Loucy (cell line): ENCODE data around the gene RBP4.
"Not testable (repeated sequence)": the region's sequence is repeated elsewhere in the genome, so short reads cannot be mapped to it uniquely, and the experiment has no call there.

Experiments
- H2AFZ ChIP-seq: fragments of 200-600 bp; sonication (generic); 2 replicates; pipeline ENCODE4 v1.6.0; 2016; ENCODE audit warnings: antibody characterized with exemption, mild to moderate bottlenecking, low read length, moderate library complexity
- H3F3A ChIP-seq: fragments of 200-600 bp; 2 replicates; pipeline ENCODE4 v1.6.0; 2016; ENCODE audit warnings: antibody characterized with exemption, low read depth, mild to moderate bottlenecking
- H3K27me3 ChIP-seq: fragments of 200-600 bp; sonication (generic); 2 replicates; pipeline ENCODE4 v1.6.1; 2014; ENCODE audit warnings: low read length, mild to moderate bottlenecking; ENCODE audit not compliant: insufficient read depth, poor library complexity, severe bottlenecking
- H3K36me3 ChIP-seq: fragments of 200-600 bp; sonication (generic); 2 replicates; pipeline ENCODE4 v1.6.1; 2016; ENCODE audit warnings: low read length; ENCODE audit not compliant: insufficient read depth
- H3K4me1 ChIP-seq: fragments of 200-600 bp; sonication (generic); 2 replicates; pipeline ENCODE4 v1.5.1; 2014; ENCODE audit warnings: low read length, mild to moderate bottlenecking; ENCODE audit not compliant: insufficient read depth, poor library complexity, severe bottlenecking
- H3K4me2 ChIP-seq: fragments of 200-600 bp; sonication (generic); 2 replicates; pipeline ENCODE4 v1.6.0; 2014; ENCODE audit warnings: antibody characterized with exemption, low read length, low read depth, mild to moderate bottlenecking; ENCODE audit not compliant: poor library complexity, severe bottlenecking
- H3K4me3 ChIP-seq: fragments of 200-600 bp; sonication (generic); 2 replicates; pipeline ENCODE4 v1.5.1; 2014; ENCODE audit warnings: low read length, mild to moderate bottlenecking, mixed read lengths; ENCODE audit not compliant: poor library complexity, severe bottlenecking
- H3K79me2 ChIP-seq: fragments of 200-600 bp; sonication (generic); 2 replicates; pipeline ENCODE4 v1.6.1; 2014; ENCODE audit warnings: low read length; ENCODE audit not compliant: insufficient read depth
- H3K9ac ChIP-seq: fragments of 200-600 bp; sonication (generic); 2 replicates; pipeline ENCODE4 v1.6.0; 2014; ENCODE audit warnings: mild to moderate bottlenecking, low read depth, low read length, moderate library complexity; ENCODE audit not compliant: poor library complexity, severe bottlenecking
- H3K9me2 ChIP-seq: fragments of 200-600 bp; sonication (generic); replicated peaks from 2 replicates; pipeline ENCODE4 v1.6.1; 2016; ENCODE audit warnings: low read depth, low read length, mixed read lengths
- H3K9me3 ChIP-seq: fragments of 200-600 bp; sonication (generic); 2 replicates; pipeline ENCODE4 v1.6.1; 2014; ENCODE audit warnings: mild to moderate bottlenecking, antibody characterized with exemption, low read length, low read depth; ENCODE audit not compliant: insufficient read depth
- H4K20me1 ChIP-seq: fragments of 200-600 bp; sonication (generic); 2 replicates; pipeline ENCODE4 v1.6.0; 2014; ENCODE audit warnings: antibody characterized with exemption, low read length, mild to moderate bottlenecking; ENCODE audit not compliant: insufficient read depth, poor library complexity, severe bottlenecking
- CTCF ChIP-seq: fragments of 200-600 bp; sonication (generic); conservative IDR thresholded peaks from 2 replicates; pipeline ENCODE4 v1.5.1; 2014; ENCODE audit warnings: mild to moderate bottlenecking, antibody characterized with exemption, low read length
- EZH2phosphoT487 ChIP-seq: fragments of 200-600 bp; IDR thresholded peaks from 2 replicates; pipeline ENCODE4 v1.6.1; 2018; ENCODE audit warnings: antibody characterized with exemption, mild to moderate bottlenecking, moderate library complexity, borderline replicate concordance

RBP4 gene

GRCh38 chr10:93548376-93549071, 52.5 kb downstream of the RBP4 start:
- Histone ChIP-seq H3K4me2 (no peak overlapping the region), H3K4me1 (no peaks in the 10 kb centered on the region), H4K20me1 (no peaks in the 10 kb centered on the region), H2AFZ (no peak overlapping the region), H3K9me3 (no peaks in the 10 kb centered on the region), H3K79me2 (no peaks in the 10 kb centered on the region), H3K36me3 (no peaks in the 10 kb centered on the region), H3K9ac (no peak overlapping the region), H3K27me3 (no peaks in the 10 kb centered on the region), H3K9me2 (no peaks in the 10 kb centered on the region), H3K4me3 (no peak overlapping the region), H3F3A (no peaks in the 10 kb centered on the region)
- TF ChIP-seq CTCF (no peak), EZH2phosphoT487 (no peak)

DNA sequence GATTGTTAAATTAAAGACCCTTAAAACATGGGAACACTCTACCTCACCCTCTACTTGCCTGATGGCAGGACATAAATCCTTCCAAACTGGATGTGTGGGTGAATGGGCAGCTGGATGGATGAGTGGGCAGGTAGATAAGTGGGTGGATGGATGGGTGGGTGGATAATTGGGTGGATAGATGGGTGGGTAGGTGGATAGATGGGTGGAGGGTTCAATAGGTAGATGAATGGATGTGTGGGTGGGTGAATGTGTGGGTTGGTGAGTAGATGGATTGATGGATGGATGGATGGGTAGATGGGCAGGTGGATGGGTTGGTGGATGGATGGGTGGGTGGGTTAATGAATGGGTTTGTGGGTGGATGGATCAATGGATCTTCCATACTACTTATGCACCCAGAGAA, 53.5 kb downstream of the RBP4 start:
- Histone ChIP-seq H3K4me2 (no peak overlapping the region), H3K27me3 (no peaks in the 10 kb centered on the region), H4K20me1 (no peaks in the 10 kb centered on the region), H3K9me3 (no peaks in the 10 kb centered on the region), H2AFZ (no peak overlapping the region), H3K79me2 (no peaks in the 10 kb centered on the region), H3K36me3 (no peaks in the 10 kb centered on the region), H3K9ac (no peak overlapping the region), H3K4me1 (no peaks in the 10 kb centered on the region), H3K9me2 (no peaks in the 10 kb centered on the region), H3F3A (no peaks in the 10 kb centered on the region), H3K4me3 (no peak overlapping the region)
- no peak for TF ChIP-seq CTCF
- TF ChIP-seq EZH2phosphoT487 = no peak

GRCh38 chr10:93546995-93547394, 54.0 kb downstream of the RBP4 start:
- not testable (repeated sequence) for H3K79me2 ChIP-seq, H4K20me1 ChIP-seq, H3K4me1 ChIP-seq, H3K9me2 ChIP-seq, H3K9me3 ChIP-seq, H2AFZ ChIP-seq, H3F3A ChIP-seq, H3K9ac ChIP-seq, H3K4me2 ChIP-seq, H3K36me3 ChIP-seq, H3K4me3 ChIP-seq, H3K27me3 ChIP-seq

GRCh38 chr10:93542358-93542791, 58.7 kb downstream of the RBP4 start:
- H3K4me3 ChIP-seq = no peak overlapping the region
- H3K79me2 ChIP-seq = no peaks in the 10 kb centered on the region
- no peaks in the 10 kb centered on the region for H4K20me1 ChIP-seq
- no peaks in the 10 kb centered on the region for H3K9me3 ChIP-seq
- no peaks in the 10 kb centered on the region for H3K36me3 ChIP-seq
- no peak overlapping the region for H3K4me2 ChIP-seq
- H3K9ac ChIP-seq = no peak overlapping the region
- H2AFZ ChIP-seq = no peak overlapping the region
- H3F3A ChIP-seq = no peaks in the 10 kb centered on the region
- no peak; the same call in 1 of the 2 replicates for TF ChIP-seq CTCF
- no peaks in the 10 kb centered on the region for H3K9me2 ChIP-seq
- H3K27me3 ChIP-seq = no peaks in the 10 kb centered on the region
- H3K4me1 ChIP-seq = no peaks in the 10 kb centered on the region
